ENCODE results near the gene LYPD6. TPM values are rescaled to one million over a fixed set of nuclear protein-coding genes. Genes with fewer than 3 reads are reported as not detected.

Gene LYPD6
- total and polyA plus RNA-seq, 2 experiments from 2014 or later: 2.3 to 3.9 TPM

GRCh38 chr2:149365931-149366583 is 35.7 kb downstream of the LYPD6 start:
- TF ChIP-seq EZH2phosphoT487 (IDR thresholded peaks at IDR 0.05; ENCODE audit: insufficient read depth, low read depth) (no peak), EZH2 (IDR thresholded peaks at IDR 0.05; ENCODE audit: insufficient read depth, poor library complexity, severe bottlenecking) (no peak)
- H3K9me2 ChIP-seq (ENCODE audit: insufficient read depth): no peaks in the 10 kb centered on the region
- H2AFZ ChIP-seq: no peak overlapping the region
- H3K9me3 ChIP-seq (ENCODE audit: low read depth): no peaks in the 10 kb centered on the region
- WGBS, 2 experiments (ENCODE audit: low coverage in 1 of 2, low lambda C conversion rate in 2 of 2, missing lambda C conversion rate in 2 of 2): 45 to 49% methylated on average over 5 of the region's 5 CpGs
- H3K79me2 ChIP-seq (ENCODE audit: insufficient read depth): no peaks in the 10 kb centered on the region
- no peak overlapping the region for H3K4me3 ChIP-seq
- H3K9ac ChIP-seq: no peak overlapping the region
- no peaks in the 10 kb centered on the region for H3K36me3 ChIP-seq (ENCODE audit: low read depth)
- DNase-seq: peak; percentile 55
- H3K27me3 ChIP-seq (replicated peaks; ENCODE audit: insufficient read depth): no peaks in the 10 kb centered on the region
- H3K27ac ChIP-seq: no peak overlapping the region
- H4K20me1 ChIP-seq (ENCODE audit: insufficient read depth): no peaks in the 10 kb centered on the region
- peaks cover 13% of the 10 kb centered on the region; the same call in 1 of the 2 replicates for H3F3A ChIP-seq (ENCODE audit: insufficient read depth)
- in situ Hi-C loops (cut with MboI): no loop called here
- H3K4me2 ChIP-seq (ENCODE audit: unreplicated experiment): peak overlapping the region; percentile 33
- peaks cover 16% of the 10 kb centered on the region for H3K4me1 ChIP-seq (ENCODE audit: insufficient read depth)

GRCh38 chr2:149370061-149370775 is 39.8 kb downstream of the LYPD6 start:
- no peak for TF ChIP-seq EZH2 (IDR thresholded peaks at IDR 0.05; ENCODE audit: insufficient read depth, poor library complexity, severe bottlenecking)
- TF ChIP-seq EZH2phosphoT487 (IDR thresholded peaks at IDR 0.05; ENCODE audit: insufficient read depth, low read depth): no peak
- H3F3A ChIP-seq (ENCODE audit: insufficient read depth): peaks cover 4% of the 10 kb centered on the region; the same call in 1 of the 2 replicates
- H3K4me3 ChIP-seq: no peak overlapping the region
- no peaks in the 10 kb centered on the region for H3K36me3 ChIP-seq (ENCODE audit: low read depth)
- H3K27ac ChIP-seq: no peak overlapping the region
- H3K27me3 ChIP-seq (replicated peaks; ENCODE audit: insufficient read depth): no peaks in the 10 kb centered on the region
- H3K79me2 ChIP-seq (ENCODE audit: insufficient read depth): no peaks in the 10 kb centered on the region
- H2AFZ ChIP-seq: no peak overlapping the region
- in situ Hi-C loops (cut with MboI): no loop called here
- H3K4me2 ChIP-seq (ENCODE audit: unreplicated experiment): no peak overlapping the region
- 84 to 87% methylated on average over 5 of the region's 5 CpGs for WGBS, 2 experiments (ENCODE audit: low coverage in 1 of 2, low lambda C conversion rate in 2 of 2, missing lambda C conversion rate in 2 of 2)
- DNase-seq: no peak
- no peak overlapping the region for H3K9ac ChIP-seq
- H3K9me2 ChIP-seq (ENCODE audit: insufficient read depth): no peaks in the 10 kb centered on the region
- no peaks in the 10 kb centered on the region for H4K20me1 ChIP-seq (ENCODE audit: insufficient read depth)
- peaks cover 16% of the 10 kb centered on the region for H3K4me1 ChIP-seq (ENCODE audit: insufficient read depth)
- no peaks in the 10 kb centered on the region for H3K9me3 ChIP-seq (ENCODE audit: low read depth)

GRCh38 chr2:149371476-149371875 is 41.1 kb downstream of the LYPD6 start:
- Histone ChIP-seq H4K20me1 (ENCODE audit: insufficient read depth) (no peaks in the 10 kb centered on the region), H2AFZ (no peak overlapping the region), H3K79me2 (ENCODE audit: insufficient read depth) (no peaks in the 10 kb centered on the region), H3F3A (ENCODE audit: insufficient read depth) (0 out of 2 replicates have a peak, but pooled peaks cover 5% of the 10 kb centered on the region), H3K9me2 (ENCODE audit: insufficient read depth) (no peaks in the 10 kb centered on the region), H3K4me3 (no peak overlapping the region), H3K9ac (no peak overlapping the region), H3K27ac (no peak overlapping the region), H3K36me3 (ENCODE audit: low read depth) (no peaks in the 10 kb centered on the region), H3K27me3 (replicated peaks; ENCODE audit: insufficient read depth) (no peaks in the 10 kb centered on the region), H3K4me1 (ENCODE audit: insufficient read depth) (peaks cover 11% of the 10 kb centered on the region), H3K9me3 (ENCODE audit: low read depth) (no peaks in the 10 kb centered on the region), H3K4me2 (ENCODE audit: unreplicated experiment) (no peak overlapping the region)
- no peak for DNase-seq
- in situ Hi-C loops (cut with MboI): no loop called here
- WGBS, 2 experiments (ENCODE audit: low coverage in 1 of 2, low lambda C conversion rate in 2 of 2, missing lambda C conversion rate in 2 of 2): 87 to 90% methylated on average over 6 of the region's 6 CpGs
- TF ChIP-seq EZH2 (IDR thresholded peaks at IDR 0.05; ENCODE audit: insufficient read depth, poor library complexity, severe bottlenecking): no peak
- TF ChIP-seq EZH2phosphoT487 (IDR thresholded peaks at IDR 0.05; ENCODE audit: insufficient read depth, low read depth): no peak

GRCh38 chr2:149375801-149376361 is 45.5 kb downstream of the LYPD6 start:
- H3K4me3 ChIP-seq: no peak overlapping the region
- no peaks in the 10 kb centered on the region for H3K9me3 ChIP-seq (ENCODE audit: low read depth)
- in situ Hi-C loops (cut with MboI): no loop called here
- no peak overlapping the region for H3K9ac ChIP-seq
- H3K4me2 ChIP-seq (ENCODE audit: unreplicated experiment): no peak overlapping the region
- H3K4me1 ChIP-seq (ENCODE audit: insufficient read depth): peaks cover 8% of the 10 kb centered on the region
- WGBS, 2 experiments (ENCODE audit: low coverage in 1 of 2, low lambda C conversion rate in 2 of 2, missing lambda C conversion rate in 2 of 2): 23 to 24% methylated on average over 8 of the region's 8 CpGs
- H3K36me3 ChIP-seq (ENCODE audit: low read depth): no peaks in the 10 kb centered on the region
- H2AFZ ChIP-seq: no peak overlapping the region
- no peaks in the 10 kb centered on the region for H4K20me1 ChIP-seq (ENCODE audit: insufficient read depth)
- H3K9me2 ChIP-seq (ENCODE audit: insufficient read depth): no peaks in the 10 kb centered on the region
- H3K27me3 ChIP-seq (replicated peaks; ENCODE audit: insufficient read depth): no peaks in the 10 kb centered on the region
- H3K27ac ChIP-seq: no peak overlapping the region; the same call in 1 of the 2 replicates
- TF ChIP-seq EZH2 (IDR thresholded peaks at IDR 0.05; ENCODE audit: insufficient read depth, poor library complexity, severe bottlenecking): no peak
- TF ChIP-seq EZH2phosphoT487 (IDR thresholded peaks at IDR 0.05; ENCODE audit: insufficient read depth, low read depth): no peak
- H3F3A ChIP-seq (ENCODE audit: insufficient read depth): 0 out of 2 replicates have a peak, but pooled peaks cover 5% of the 10 kb centered on the region
- peak; percentile 32 for DNase-seq
- no peaks in the 10 kb centered on the region for H3K79me2 ChIP-seq (ENCODE audit: insufficient read depth)

Measured in GM23248 (cell line).